Dendritic cell treated with granulocyte-macrophage colony-stimulating factor and Interleukin-4, amounts not matched to agents 40 ng/mL and 50 ng/mL, for 4 days (primary cell): ENCODE data around the gene ZNF296.

Experiments used
- H3K27ac Mint-ChIP-seq: one replicate; pipeline ENCODE4 v1.8.0; 2022; ENCODE audit warnings: mild to moderate bottlenecking, mixed read lengths
- H3K27me3 Mint-ChIP-seq: one replicate; pipeline ENCODE4 v1.8.0; 2022; ENCODE audit warnings: mild to moderate bottlenecking, mixed read lengths
- H3K36me3 Mint-ChIP-seq: one replicate; pipeline ENCODE4 v1.8.0; 2022; ENCODE audit warnings: low read depth, mixed read lengths
- H3K4me1 Mint-ChIP-seq: one replicate; pipeline ENCODE4 v1.8.0; 2022; ENCODE audit warnings: low read depth, mixed read lengths
- H3K4me3 Mint-ChIP-seq: one replicate; pipeline ENCODE4 v1.8.0; 2022; ENCODE audit warnings: mild to moderate bottlenecking, moderate library complexity, mixed read lengths
- H3K9me3 Mint-ChIP-seq: one replicate; pipeline ENCODE4 v1.8.0; 2022; ENCODE audit warnings: mixed read lengths
- intact Hi-C: fragments of 100-400 bp; cut with micrococcal nuclease; formaldehyde crosslinking; loops from one replicate; pipeline ENCODE4 v1.15.0; 2022

The ZNF296 gene

GRCh38 chr19:45049073-45049736 is 27.1 kb downstream of the ZNF296 start:
- Mint-ChIP-seq H3K27ac (peak overlapping the region; percentile 7), H3K36me3 (peaks cover 86% of the 10 kb centered on the region), H3K4me1 (peaks cover 51% of the 10 kb centered on the region), H3K27me3 (no peaks in the 10 kb centered on the region), H3K9me3 (no peaks in the 10 kb centered on the region), H3K4me3 (no peak overlapping the region)
- intact Hi-C loops, result no loop called here

- peak overlapping the region; percentile 77 for H3K27ac Mint-ChIP-seq
- H3K27me3 Mint-ChIP-seq, result no peaks in the 10 kb centered on the region
- intact Hi-C loops, result no loop called here
- H3K9me3 Mint-ChIP-seq, result no peaks in the 10 kb centered on the region
- H3K36me3 Mint-ChIP-seq, result peaks cover 87% of the 10 kb centered on the region
- H3K4me3 Mint-ChIP-seq, result peak overlapping the region; percentile 59
- H3K4me1 Mint-ChIP-seq, result peaks cover 52% of the 10 kb centered on the region
These were observed 29.0 kb downstream of the ZNF296 start for GRCh38 chr19:45047188-45047797.

- Mint-ChIP-seq H3K27me3 (no peaks in the 10 kb centered on the region), H3K27ac (peak overlapping the region; percentile 77), H3K36me3 (peaks cover 87% of the 10 kb centered on the region), H3K9me3 (no peaks in the 10 kb centered on the region), H3K4me3 (no peak overlapping the region), H3K4me1 (peaks cover 55% of the 10 kb centered on the region)
- intact Hi-C loops, result no loop called here
These were observed 29.9 kb downstream of the ZNF296 start for GRCh38 chr19:45046355-45046754.

GRCh38 chr19:45045671-45046353 is 30.5 kb downstream of the ZNF296 start:
- Mint-ChIP-seq H3K4me1 (peaks cover 61% of the 10 kb centered on the region), H3K27ac (peak overlapping the region; percentile 77), H3K4me3 (no peak overlapping the region), H3K36me3 (peaks cover 87% of the 10 kb centered on the region), H3K9me3 (no peaks in the 10 kb centered on the region), H3K27me3 (no peaks in the 10 kb centered on the region)
- intact Hi-C loops, result no loop called here

GRCh38 chr19:45041125-45041524 is 35.2 kb downstream of the ZNF296 start:
- Mint-ChIP-seq H3K36me3 (peaks cover 94% of the 10 kb centered on the region), H3K9me3 (no peaks in the 10 kb centered on the region), H3K4me1 (peaks cover 57% of the 10 kb centered on the region), H3K4me3 (peak overlapping the region; percentile 81), H3K27ac (peak overlapping the region; percentile 95), H3K27me3 (no peaks in the 10 kb centered on the region)
- intact Hi-C loops, result loop anchor here (5.0 kb wide), 1 partner anchor 36 kb away; the partner anchor contains the start of genes GEMIN7 and ZNF296

- H3K4me3 Mint-ChIP-seq, result peak overlapping the region; percentile 81
- H3K4me1 Mint-ChIP-seq, result peaks cover 47% of the 10 kb centered on the region
- intact Hi-C loops, result loop anchor here (5.0 kb wide), 1 partner anchor 37 kb away; the partner anchor contains the start of genes GEMIN7 and ZNF296
- H3K27ac Mint-ChIP-seq, result peak overlapping the region; percentile 95
- no peaks in the 10 kb centered on the region for H3K9me3 Mint-ChIP-seq
- peaks cover 94% of the 10 kb centered on the region for H3K36me3 Mint-ChIP-seq
- H3K27me3 Mint-ChIP-seq, result no peaks in the 10 kb centered on the region
These were observed 36.1 kb downstream of the ZNF296 start for GRCh38 chr19:45040059-45040771.

- no peaks in the 10 kb centered on the region for H3K9me3 Mint-ChIP-seq
- H3K27ac Mint-ChIP-seq, result peak within 1 kb of the TSS; percentile 95
- no peaks in the 10 kb centered on the region for H3K27me3 Mint-ChIP-seq
- peak within 1 kb of the TSS; percentile 81 for H3K4me3 Mint-ChIP-seq
- H3K4me1 Mint-ChIP-seq, result peaks cover 42% of the 10 kb centered on the region
- H3K36me3 Mint-ChIP-seq, result peaks cover 94% of the 10 kb centered on the region
- intact Hi-C loops, result no loop called here
These were observed 37.1 kb downstream of the ZNF296 start, which contains the start of gene CLASRP for GRCh38 chr19:45038931-45039893. CLASRP (plus strand) TSS chr19:45039045; CDS start chr19:45040213, 1,168 bp downstream.

- intact Hi-C loops, result no loop called here
- no peak overlapping the region for H3K4me3 Mint-ChIP-seq
- no peaks in the 10 kb centered on the region for H3K27me3 Mint-ChIP-seq
- H3K27ac Mint-ChIP-seq, result peak overlapping the region; percentile 95
- peaks cover 42% of the 10 kb centered on the region for H3K4me1 Mint-ChIP-seq
- peaks cover 94% of the 10 kb centered on the region for H3K36me3 Mint-ChIP-seq
- H3K9me3 Mint-ChIP-seq, result no peaks in the 10 kb centered on the region
These were observed 38.7 kb downstream of the ZNF296 start for GRCh38 chr19:45037393-45038169.

GRCh38 chr19:45035755-45036154 is 40.5 kb downstream of the ZNF296 start:
- intact Hi-C loops, result no loop called here
- Mint-ChIP-seq H3K27ac (peak overlapping the region; percentile 33), H3K9me3 (no peaks in the 10 kb centered on the region), H3K27me3 (no peaks in the 10 kb centered on the region), H3K4me1 (peaks cover 25% of the 10 kb centered on the region), H3K36me3 (peaks cover 94% of the 10 kb centered on the region), H3K4me3 (no peak overlapping the region)

- Mint-ChIP-seq H3K27ac (no peak overlapping the region), H3K9me3 (no peaks in the 10 kb centered on the region), H3K4me3 (no peak overlapping the region), H3K27me3 (no peaks in the 10 kb centered on the region), H3K36me3 (peaks cover 100% of the 10 kb centered on the region), H3K4me1 (peaks cover 2% of the 10 kb centered on the region)
- intact Hi-C loops, result no loop called here
These were observed 43.9 kb downstream of the ZNF296 start for GRCh38 chr19:45032421-45032820.

- Mint-ChIP-seq H3K4me1 (no peaks in the 10 kb centered on the region), H3K27ac (no peak overlapping the region), H3K4me3 (no peak overlapping the region), H3K36me3 (peaks cover 100% of the 10 kb centered on the region), H3K27me3 (no peaks in the 10 kb centered on the region), H3K9me3 (no peaks in the 10 kb centered on the region)
- intact Hi-C loops, result no loop called here
These were observed 45.5 kb downstream of the ZNF296 start for GRCh38 chr19:45030825-45031224.

- intact Hi-C loops, result no loop called here
- Mint-ChIP-seq H3K27ac (no peak overlapping the region), H3K9me3 (no peaks in the 10 kb centered on the region), H3K4me3 (no peak overlapping the region), H3K36me3 (peaks cover 96% of the 10 kb centered on the region), H3K4me1 (no peaks in the 10 kb centered on the region), H3K27me3 (no peaks in the 10 kb centered on the region)
These were observed 48.9 kb downstream of the ZNF296 start for GRCh38 chr19:45027371-45027770.
